HG03045 (cell line): ENCODE measurements around the gene TUBGCP5.

ENCODE experiments used
- ATAC-seq: cut with Tn5 transposase; IDR thresholded peaks from one replicate; pipeline ENCODE4 v1.9.1; 2021; ENCODE audit warnings: mild to moderate bottlenecking, moderate library complexity; ENCODE audit not compliant: unreplicated experiment

The TUBGCP5 gene

GRCh38 chr15:22954798-22955543 is 84.4 kb downstream of the TUBGCP5 start:
- no peak for ATAC-seq

DNA sequence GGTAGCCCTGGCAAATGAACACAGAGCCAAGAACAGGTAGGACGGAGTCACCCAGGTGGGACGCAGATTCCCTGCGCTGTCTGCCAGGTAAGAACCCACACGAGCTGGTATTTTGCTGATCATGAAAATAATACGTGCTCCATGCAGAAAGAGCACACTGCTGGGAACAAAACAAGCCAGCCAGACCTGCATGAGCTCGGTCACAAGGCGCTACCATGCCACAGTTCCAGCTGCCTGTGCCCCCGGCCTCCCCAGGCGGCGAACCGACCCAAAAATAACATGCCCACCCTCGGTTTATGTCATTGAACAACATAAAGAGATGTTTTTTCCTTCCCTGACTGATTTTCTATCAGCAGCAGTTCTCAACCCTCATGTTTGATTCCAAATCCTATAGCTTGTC is 85.0 kb downstream of the TUBGCP5 start:
- ATAC-seq = no peak

GRCh38 chr15:22952796-22953579 is 86.4 kb downstream of the TUBGCP5 start:
- no peak for ATAC-seq

DNA sequence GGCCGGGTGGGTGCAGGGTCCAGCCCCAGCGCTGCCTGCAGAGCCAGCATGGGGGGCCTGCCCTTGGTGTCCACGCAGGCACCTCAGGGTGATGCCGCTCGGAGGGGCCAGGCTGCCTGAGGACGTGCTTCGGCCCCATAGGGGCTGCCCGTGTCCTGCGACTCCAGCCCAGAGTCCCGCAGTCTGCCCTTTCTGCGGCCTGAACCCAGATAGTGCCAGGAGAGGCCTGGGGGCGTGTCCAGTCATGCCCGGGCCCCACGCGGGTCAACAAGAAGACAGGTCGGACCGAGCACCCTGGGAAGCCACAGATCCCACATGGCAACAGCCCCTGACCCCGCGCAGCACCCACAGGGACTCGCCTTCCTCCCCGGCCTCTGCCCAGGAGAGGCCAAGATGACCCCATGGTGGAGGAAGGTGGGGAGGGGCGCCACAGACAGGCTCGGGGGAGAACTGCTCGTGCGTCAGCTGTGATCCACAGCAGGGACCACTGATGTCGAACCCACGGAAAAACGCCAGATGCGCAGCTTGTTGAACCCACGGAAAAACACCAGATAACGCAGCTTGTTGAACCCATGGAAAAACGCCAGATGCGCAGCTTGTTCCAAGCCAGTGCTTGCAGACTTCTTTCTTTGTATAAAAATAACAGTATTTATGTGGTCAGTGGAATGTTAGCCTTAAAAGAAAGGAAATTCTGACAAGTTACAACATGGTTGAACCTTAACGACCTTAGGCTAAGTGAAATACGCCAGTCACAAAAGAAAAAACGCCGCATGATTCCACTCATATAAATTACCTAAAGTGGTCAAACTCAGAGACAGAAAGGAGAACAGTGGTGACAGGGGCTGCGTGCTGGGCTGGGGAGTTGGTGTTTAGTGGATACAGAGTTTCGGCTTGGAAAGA is 87.7 kb downstream of the TUBGCP5 start:
- no peak for ATAC-seq

DNA sequence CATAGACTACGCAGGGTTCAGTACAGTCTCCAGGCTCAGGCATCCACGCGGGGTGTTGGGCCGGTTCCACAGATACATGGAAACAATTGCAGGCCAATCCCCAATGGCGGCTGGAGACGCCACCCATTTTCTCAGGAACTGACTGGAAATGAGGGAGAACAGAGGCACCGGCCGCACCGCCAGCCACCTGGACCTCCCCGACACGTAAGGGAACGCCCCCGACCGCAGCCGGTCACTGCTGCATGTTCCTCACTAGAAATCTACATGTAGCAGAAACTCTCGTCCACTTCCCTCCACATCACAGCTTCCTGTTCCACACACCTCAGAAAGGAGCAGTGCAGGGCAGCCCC is 88.4 kb downstream of the TUBGCP5 start:
- ATAC-seq = no peak

GRCh38 chr15:22950256-22950990 is 88.9 kb downstream of the TUBGCP5 start:
- no peak for ATAC-seq
